Thymus (tissue), 14 donors: Measurements from ENCODE around the gene IFNAR2. TPM values are rescaled to one million over a fixed set of nuclear protein-coding genes. Genes with fewer than 3 reads are reported as not detected.
A peak's percentile ranks its signal among the peaks of the same experiment; 100 is the strongest.

Experiments
- DNase-seq, 9 donors: peaks; one replicate each; pipeline ENCODE4 v3.0.0-alpha.2; 2013; ENCODE audit warnings: low spot score in 9 of 9, low read depth in 6 of 9, missing footprints in 1 of 9
- H3K27ac ChIP-seq, 2 donors: one replicate each; pipeline ENCODE4 v1.5.1; 2013; ENCODE audit warnings: control low read depth in 1 of 2, low read depth in 1 of 2, low read length in 1 of 2, mild to moderate bottlenecking in 1 of 2, moderate library complexity in 1 of 2
- H3K27me3 ChIP-seq, 2 donors: one replicate each; pipeline ENCODE4 v1.5.1; 2013; ENCODE audit warnings: low read length in 1 of 2; ENCODE audit not compliant: control insufficient read depth in 2 of 2, insufficient read depth in 1 of 2
- H3K36me3 ChIP-seq, 2 donors: one replicate each; pipeline ENCODE4 v1.5.1; 2013; ENCODE audit warnings: low read length in 1 of 2, mild to moderate bottlenecking in 1 of 2, moderate library complexity in 1 of 2; ENCODE audit not compliant: control insufficient read depth in 2 of 2, insufficient read depth in 2 of 2
- H3K4me1 ChIP-seq, 2 donors: one replicate each; pipeline ENCODE4 v1.5.1; 2013; ENCODE audit warnings: low read length in 2 of 2; ENCODE audit not compliant: control insufficient read depth in 2 of 2, insufficient read depth in 2 of 2
- H3K4me3 ChIP-seq, 2 donors: one replicate each; pipeline ENCODE4 v1.5.1; 2013; ENCODE audit warnings: low read length in 2 of 2, control low read depth in 1 of 2, mild to moderate bottlenecking in 1 of 2
- H3K9me3 ChIP-seq, 2 donors: one replicate each; pipeline ENCODE4 v1.5.1; 2013; ENCODE audit warnings: low read length in 1 of 2, mild to moderate bottlenecking in 1 of 2; ENCODE audit not compliant: control insufficient read depth in 2 of 2, insufficient read depth in 1 of 2
- WGBS: extraction: QIAGEN DNeasy Blood & Tissue Kit; methylation state at CpG from one replicate; pipeline ENCODE4 v1.1.7; 2013; 5-methylcytosine and 5-hydroxymethylcytosine counted together
- long read RNA-seq, 10 donors: transcript quantifications; one replicate each; lab custom pipeline, GENCODE V29; 2026
- polyA plus RNA-seq: library from polyadenylated mRNA; stranded (reverse); fragments of 200-250 nt; gene quantifications from one replicate; pipeline ENCODE4 v1.2.3, GENCODE V29; 2013
- total RNA-seq: library from RNA; stranded (reverse); fragments of 120-200 nt; gene quantifications from one replicate; pipeline ENCODE4 v1.2.4, GENCODE V29; 2013
- donor health status: healthy.

Gene IFNAR2
- total RNA-seq (11.2 TPM), polyA plus RNA-seq (36.9 TPM)
- long read RNA-seq, donor 1, partial matches to known transcripts = 0 of 1 reads
- long read RNA-seq, donor 1, other reads (novel, unspliced or antisense) = 0 of 1 reads
- long read RNA-seq, donor 2, full-length matches to known transcripts = 10 of 10 reads
- long read RNA-seq, donor 2, partial matches to known transcripts = 0 of 10 reads
- long read RNA-seq, donor 2, other reads (novel, unspliced or antisense) = 0 of 10 reads
- long read RNA-seq, donor 3, full-length matches to known transcripts = 9 of 9 reads
- long read RNA-seq, donor 3, partial matches to known transcripts = 0 of 9 reads
- long read RNA-seq, donor 3, other reads (novel, unspliced or antisense) = 0 of 9 reads
- long read RNA-seq, donor 4, full-length matches to known transcripts = 7 of 7 reads
- long read RNA-seq, donor 4, partial matches to known transcripts = 0 of 7 reads
- long read RNA-seq, donor 4, other reads (novel, unspliced or antisense) = 0 of 7 reads
- long read RNA-seq, donor 5, full-length matches to known transcripts = 9 of 14 reads
- long read RNA-seq, donor 5, partial matches to known transcripts = 5 of 14 reads
- long read RNA-seq, donor 5, other reads (novel, unspliced or antisense) = 0 of 14 reads
- long read RNA-seq, donor 6, full-length matches to known transcripts = 3 of 3 reads
- long read RNA-seq, donor 6, partial matches to known transcripts = 0 of 3 reads
- long read RNA-seq, donor 6, other reads (novel, unspliced or antisense) = 0 of 3 reads
- long read RNA-seq, donor 7, full-length matches to known transcripts = 10 of 10 reads
- long read RNA-seq, donor 7, partial matches to known transcripts = 0 of 10 reads
- long read RNA-seq, donor 7, other reads (novel, unspliced or antisense) = 0 of 10 reads
- long read RNA-seq, donor 8, full-length matches to known transcripts = 5 of 5 reads
- long read RNA-seq, donor 8, partial matches to known transcripts = 0 of 5 reads
- long read RNA-seq, donor 8, other reads (novel, unspliced or antisense) = 0 of 5 reads
- long read RNA-seq, donor 9, full-length matches to known transcripts = 5 of 5 reads
- long read RNA-seq, donor 9, partial matches to known transcripts = 0 of 5 reads
- long read RNA-seq, donor 9, other reads (novel, unspliced or antisense) = 0 of 5 reads
- long read RNA-seq, donor 10, full-length matches to known transcripts = 4 of 4 reads
- long read RNA-seq, donor 10, partial matches to known transcripts = 0 of 4 reads
- long read RNA-seq, donor 10, other reads (novel, unspliced or antisense) = 0 of 4 reads

DNA sequence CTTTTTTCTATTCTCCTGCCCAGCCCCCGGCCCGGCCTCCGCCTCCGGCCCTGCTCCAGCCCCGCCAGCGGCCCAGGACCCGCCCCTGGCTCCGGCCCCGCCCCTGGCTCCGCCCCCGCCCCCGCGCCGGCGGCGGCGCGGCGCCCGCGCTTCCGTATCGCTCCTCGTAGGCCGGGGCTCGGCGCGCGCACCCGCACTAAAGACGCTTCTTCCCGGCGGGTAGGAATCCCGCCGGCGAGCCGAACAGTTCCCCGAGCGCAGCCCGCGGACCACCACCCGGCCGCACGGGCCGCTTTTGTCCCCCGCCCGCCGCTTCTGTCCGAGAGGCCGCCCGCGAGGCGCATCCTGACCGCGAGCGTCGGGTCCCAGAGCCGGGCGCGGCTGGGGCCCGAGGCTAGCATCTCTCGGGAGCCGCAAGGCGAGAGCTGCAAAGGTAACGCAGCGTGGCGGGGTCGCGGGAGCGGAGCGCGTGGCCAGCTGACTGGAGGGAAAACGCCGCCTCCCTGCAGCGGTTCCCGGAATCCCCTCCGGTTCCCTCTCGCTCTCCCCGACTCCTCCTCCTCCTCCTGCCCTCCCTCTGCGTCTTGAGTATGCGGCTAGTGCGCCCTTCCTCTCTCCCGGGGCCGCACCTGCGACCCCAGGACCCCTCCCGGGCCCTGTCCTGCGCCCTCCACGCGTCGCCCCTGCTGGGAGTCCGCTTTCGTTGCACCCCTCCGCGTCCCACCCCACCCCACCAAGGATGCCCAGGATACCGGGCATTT lies at the start of gene IFNAR2:
TSS of gene IFNAR2 (plus strand) at position 155 of the 761 bp plus-strand sequence. CDS start 11,985 bp downstream, outside the sequence.
- peak in 4 of 9 donors; percentile 65 to 80 (median 69) for DNase-seq
- Histone ChIP-seq H3K9me3 (no peaks in the 10 kb centered on the region), H3K27ac (peak within 1 kb of the TSS; percentile 88 to 98), H3K36me3 (peaks cover 0 to 7% of the 10 kb centered on the region in 2 donors), H3K27me3 (no peaks in the 10 kb centered on the region), H3K4me3 (peak within 1 kb of the TSS; percentile 66 to 90), H3K4me1 (peaks cover 20 to 24% of the 10 kb centered on the region in 2 donors)
- under 1% methylated on average over 95 of the region's 95 CpGs for WGBS

DNA sequence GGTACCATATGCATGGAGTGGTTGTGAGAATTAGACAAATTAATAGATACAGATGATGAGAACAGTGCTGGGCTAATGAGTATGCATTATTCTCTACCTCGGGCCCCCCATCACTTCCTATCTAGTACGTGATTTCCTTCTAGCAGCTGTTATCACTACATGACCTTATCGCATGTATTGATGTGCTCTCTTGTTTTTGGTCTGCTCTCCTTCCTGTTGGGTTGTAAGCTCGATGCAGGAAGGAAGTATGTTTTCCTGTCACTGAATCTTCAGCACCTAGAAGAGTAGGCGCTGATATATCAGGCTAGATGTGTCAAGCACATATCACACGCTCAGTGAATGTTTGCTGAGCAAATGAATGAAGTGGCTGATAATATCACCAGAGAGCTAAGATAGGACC lies 43.9 kb upstream of the IFNAR2 start:
- Histone ChIP-seq H3K9me3 (peaks cover 0 to 3% of the 10 kb centered on the region in 2 donors), H3K4me1 (peaks cover 14 to 18% of the 10 kb centered on the region in 2 donors), H3K36me3 (no peaks in the 10 kb centered on the region), H3K4me3 (no peak overlapping the region), H3K27me3 (peaks cover 0 to 3% of the 10 kb centered on the region in 2 donors), H3K27ac (peak overlapping the region in 1 of 2 donors; percentile 53)
- peak in 4 of 9 donors; percentile 36 to 63 (median 54) for DNase-seq
- 24% methylated on average over 6 of the region's 6 CpGs for WGBS

DNA sequence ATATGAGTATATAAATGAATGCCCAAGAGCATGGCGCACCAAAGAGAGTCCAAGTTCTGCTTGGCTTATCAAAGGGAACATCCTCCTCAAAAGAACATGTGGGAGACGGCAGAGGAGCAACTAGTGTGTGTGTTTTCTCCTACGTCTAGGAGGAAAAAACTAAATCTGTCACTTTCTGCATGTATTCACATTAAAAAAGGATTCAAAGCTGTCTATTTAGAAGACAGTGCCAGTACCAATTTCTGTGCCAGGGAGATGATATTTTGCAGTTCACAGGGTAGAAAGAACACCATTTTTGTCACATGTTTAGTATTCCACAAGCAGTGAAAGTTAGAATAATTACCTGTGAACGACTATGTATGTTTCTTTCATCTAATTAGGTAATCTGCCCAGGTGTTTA lies 42.5 kb upstream of the IFNAR2 start:
- Histone ChIP-seq H3K4me1 (peaks cover 14 to 18% of the 10 kb centered on the region in 2 donors), H3K27me3 (peaks cover 0 to 6% of the 10 kb centered on the region in 2 donors), H3K36me3 (no peaks in the 10 kb centered on the region), H3K27ac (no peak overlapping the region), H3K4me3 (no peak overlapping the region), H3K9me3 (peaks cover 0 to 3% of the 10 kb centered on the region in 2 donors)
- DNase-seq = no peak
- 92% methylated on average over 4 of the region's 4 CpGs for WGBS

DNA sequence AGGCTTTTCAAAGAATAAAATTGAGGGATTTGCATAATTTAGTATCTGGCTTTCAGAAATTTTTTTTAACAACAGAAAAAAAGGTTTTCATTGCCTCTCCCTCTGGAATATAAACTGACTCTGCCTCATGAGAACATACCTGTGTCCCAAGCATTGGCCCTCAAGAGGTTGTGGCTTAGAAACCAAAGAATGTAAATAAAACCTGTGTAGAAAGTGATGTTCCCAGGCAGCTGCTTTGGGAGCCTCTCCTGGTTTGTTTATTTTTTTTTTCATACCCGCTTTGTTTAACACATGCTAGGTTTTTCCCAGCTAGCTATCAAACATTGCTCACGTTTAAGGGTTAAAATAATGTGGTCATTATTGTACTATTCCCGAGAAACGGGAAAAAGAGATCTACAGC lies 40.5 kb upstream of the IFNAR2 start:
- peaks cover 14 to 18% of the 10 kb centered on the region in 2 donors for H3K4me1 ChIP-seq
- no peak overlapping the region for H3K4me3 ChIP-seq
- H3K27me3 ChIP-seq = peaks cover 0 to 6% of the 10 kb centered on the region in 2 donors
- H3K36me3 ChIP-seq = no peaks in the 10 kb centered on the region
- peaks cover 0 to 3% of the 10 kb centered on the region in 2 donors for H3K9me3 ChIP-seq
- H3K27ac ChIP-seq = no peak overlapping the region
- no peak for DNase-seq
- WGBS = 68% methylated on average over 4 of the region's 4 CpGs

DNA sequence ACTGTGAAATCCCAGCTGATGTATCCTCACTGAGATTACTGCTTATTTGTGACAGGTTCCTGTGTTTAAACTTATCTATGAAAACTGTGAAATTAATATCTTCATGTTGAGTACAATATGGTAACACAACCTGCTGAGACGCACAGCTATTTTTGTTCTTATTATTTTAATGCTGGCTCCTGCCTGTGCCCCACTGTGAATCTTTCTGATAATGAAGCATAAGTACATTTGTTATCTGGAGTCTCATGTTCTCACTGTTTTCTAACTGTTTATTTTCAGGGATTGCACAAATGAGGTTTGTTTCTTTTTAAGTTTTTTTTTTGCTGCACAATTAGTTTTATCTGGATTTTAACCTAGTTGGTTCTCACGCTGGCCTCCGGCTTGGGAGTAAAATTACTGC lies 39.9 kb upstream of the IFNAR2 start:
- H3K4me1 ChIP-seq = peaks cover 14 to 18% of the 10 kb centered on the region in 2 donors
- no peak overlapping the region for H3K27ac ChIP-seq
- DNase-seq = no peak
- H3K4me3 ChIP-seq = no peak overlapping the region
- H3K9me3 ChIP-seq = peaks cover 0 to 3% of the 10 kb centered on the region in 2 donors
- H3K27me3 ChIP-seq = peaks cover 0 to 8% of the 10 kb centered on the region in 2 donors
- WGBS = 81% methylated on average over 3 of the region's 3 CpGs
- H3K36me3 ChIP-seq = no peaks in the 10 kb centered on the region

DNA sequence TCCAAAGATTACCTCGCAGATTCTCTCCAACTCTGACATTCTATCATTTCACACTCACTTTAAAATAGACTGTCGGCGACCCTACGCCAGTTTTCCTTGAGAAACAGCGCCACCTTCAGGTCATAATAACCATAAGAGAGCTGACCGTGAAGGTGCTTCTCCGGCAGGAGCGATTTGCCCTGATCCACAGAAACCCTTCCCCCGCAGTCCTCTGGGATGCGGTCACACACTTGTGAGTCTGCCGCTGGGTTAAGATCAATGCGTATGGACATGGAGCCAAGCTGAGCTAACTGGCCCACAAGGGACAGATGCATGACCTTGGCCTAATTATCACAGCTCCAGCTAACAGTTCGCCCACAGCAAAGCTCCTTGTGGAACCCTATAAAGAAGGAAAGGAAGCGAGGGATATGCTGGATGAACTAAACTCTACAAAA lies 32.8 kb upstream of the IFNAR2 start:
- peak in 6 of 9 donors; percentile 62 to 84 (median 73) for DNase-seq
- H3K4me3 ChIP-seq = no peak overlapping the region
- no peak overlapping the region for H3K27ac ChIP-seq
- H3K27me3 ChIP-seq = peaks cover 2 to 5% of the 10 kb centered on the region in 2 donors
- H3K36me3 ChIP-seq = no peaks in the 10 kb centered on the region
- no peaks in the 10 kb centered on the region for H3K9me3 ChIP-seq
- 19% methylated on average over 14 of the region's 14 CpGs for WGBS
- H3K4me1 ChIP-seq = peaks cover 0 to 4% of the 10 kb centered on the region in 2 donors

DNA sequence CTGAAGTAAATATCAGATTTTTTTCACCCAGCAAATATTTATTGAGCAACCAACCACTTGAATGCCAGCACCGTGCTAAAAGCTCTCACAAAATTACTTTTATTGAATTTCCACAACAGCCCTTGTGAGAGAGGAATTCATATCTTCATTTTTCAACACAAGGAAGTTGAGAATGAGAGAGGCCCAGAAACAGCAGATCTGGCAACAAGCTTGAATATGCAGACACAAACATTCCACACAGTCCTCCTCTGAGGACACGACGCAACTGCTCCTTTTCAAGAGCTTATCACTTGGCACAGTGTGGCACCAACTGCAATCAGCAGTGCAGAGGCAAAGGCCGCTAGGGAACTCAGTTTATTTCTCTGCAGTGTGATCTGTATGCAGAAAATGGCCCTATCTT lies 32.2 kb upstream of the IFNAR2 start:
- no peak for DNase-seq
- H3K4me1 ChIP-seq = peaks cover 0 to 4% of the 10 kb centered on the region in 2 donors
- 90% methylated on average over 4 of the region's 4 CpGs for WGBS

More for the DNA sequence above, 32.2 kb upstream of the IFNAR2 start:
- H3K9me3 ChIP-seq = no peaks in the 10 kb centered on the region
- H3K4me3 ChIP-seq = no peak overlapping the region
- no peaks in the 10 kb centered on the region for H3K36me3 ChIP-seq
- peaks cover 2 to 5% of the 10 kb centered on the region in 2 donors for H3K27me3 ChIP-seq
- H3K27ac ChIP-seq = no peak overlapping the region
